ENCODE measurements around the gene SLC13A2. TPM values are rescaled to one million over a fixed set of nuclear protein-coding genes. Genes with fewer than 3 reads are reported as not detected.

SLC13A2 gene
- total RNA-seq, 2 experiments from 2014 or later: not detected

GRCh38 chr17:28540231-28540630, 66.8 kb downstream of the SLC13A2 start:
- ChIA-PET CTCF (interaction anchor here (0.6 to 3.2 kb wide), 9 partner anchors 8 to 124 kb away, joined by 3 to 17 read pairs (median 5); no protein-coding TSS in a partner anchor), POLR2A (no interaction called here)
- no peak for DNase-seq
- Mint-ChIP-seq H3K36me3 (no peaks in the 10 kb centered on the region), H3K4me1 (ENCODE audit: low read depth) (no peaks in the 10 kb centered on the region), H3K9me3 (no peaks in the 10 kb centered on the region), H3K27ac (no peak overlapping the region), H3K27me3 (no peaks in the 10 kb centered on the region), H3K4me3 (no peak overlapping the region)
- intact Hi-C loops (cut with micrococcal nuclease): loop anchor here (1.0 to 10.0 kb wide), 3 partner anchors 46 to 185 kb away; partner anchors contain the start of gene POLDIP2

- H3K36me3 Mint-ChIP-seq: no peaks in the 10 kb centered on the region
- intact Hi-C loops (cut with micrococcal nuclease): loop anchor here (10.0 kb wide), 2 partner anchors 157 to 187 kb away; partner anchors contain the start of gene POLDIP2
- DNase-seq: no peak
- no peak overlapping the region for H3K27ac Mint-ChIP-seq
- no peaks in the 10 kb centered on the region for H3K4me1 Mint-ChIP-seq (ENCODE audit: low read depth)
- CTCF ChIA-PET: interaction anchor here (0.6 to 3.2 kb wide), 11 partner anchors 8 to 92 kb away, joined by 3 to 17 read pairs (median 4); no protein-coding TSS in a partner anchor
- no peaks in the 10 kb centered on the region for H3K9me3 Mint-ChIP-seq
- no peak overlapping the region for H3K4me3 Mint-ChIP-seq
- H3K27me3 Mint-ChIP-seq: no peaks in the 10 kb centered on the region
- POLR2A ChIA-PET: interaction anchor here (0.6 kb wide), 1 partner anchor 500 kb away, joined by 3 read pairs; no protein-coding TSS in a partner anchor
Observed at GRCh38 chr17:28541439-28541838, 68.0 kb downstream of the SLC13A2 start.

- Mint-ChIP-seq H3K27ac (no peak overlapping the region), H3K36me3 (no peaks in the 10 kb centered on the region), H3K9me3 (no peaks in the 10 kb centered on the region), H3K4me3 (no peak overlapping the region), H3K4me1 (ENCODE audit: low read depth) (peaks cover 19% of the 10 kb centered on the region), H3K27me3 (no peaks in the 10 kb centered on the region)
- POLR2A ChIA-PET: no interaction called here
- CTCF ChIA-PET: interaction anchor here (0.9 kb wide), 1 partner anchor 27 kb away, joined by 3 read pairs; the partner anchor contains the start of gene PIGS
- DNase-seq: no peak
- intact Hi-C loops (cut with micrococcal nuclease): loop anchor here (5.0 to 10.0 kb wide), 3 partner anchors 68 to 190 kb away; partner anchors contain the start of genes POLDIP2 and RSKR
Observed at GRCh38 chr17:28544402-28545140, 71.1 kb downstream of the SLC13A2 start.

- no peak overlapping the region for H3K27ac Mint-ChIP-seq
- H3K9me3 Mint-ChIP-seq: no peaks in the 10 kb centered on the region
- no peaks in the 10 kb centered on the region for H3K27me3 Mint-ChIP-seq
- peaks cover 25% of the 10 kb centered on the region for H3K4me1 Mint-ChIP-seq (ENCODE audit: low read depth)
- intact Hi-C loops (cut with micrococcal nuclease): loop anchor here (5.0 to 10.0 kb wide), 3 partner anchors 67 to 190 kb away; partner anchors contain the start of genes POLDIP2 and RSKR
- ChIA-PET POLR2A (no interaction called here), CTCF (no interaction called here)
- no peak for DNase-seq
- H3K36me3 Mint-ChIP-seq: no peaks in the 10 kb centered on the region
- no peak overlapping the region for H3K4me3 Mint-ChIP-seq
Observed at GRCh38 chr17:28545141-28545503, 71.7 kb downstream of the SLC13A2 start.

GRCh38 chr17:28545787-28546415, 72.5 kb downstream of the SLC13A2 start:
- intact Hi-C loops (cut with micrococcal nuclease): loop anchor here (5.0 to 10.0 kb wide), 3 partner anchors 66 to 191 kb away; partner anchors contain the start of genes POLDIP2 and RSKR
- no peak overlapping the region for H3K27ac Mint-ChIP-seq
- no peaks in the 10 kb centered on the region for H3K27me3 Mint-ChIP-seq
- H3K9me3 Mint-ChIP-seq: no peaks in the 10 kb centered on the region
- H3K4me3 Mint-ChIP-seq: no peak overlapping the region
- H3K4me1 Mint-ChIP-seq (ENCODE audit: low read depth): peaks cover 32% of the 10 kb centered on the region
- no peaks in the 10 kb centered on the region for H3K36me3 Mint-ChIP-seq
- ChIA-PET CTCF (interaction anchor here (4.0 to 5.2 kb wide), 2 partner anchors 24 to 52 kb away, joined by 28 to 53 read pairs; partner anchors contain the start of gene PIGS), POLR2A (interaction anchor here (1.1 kb wide), 1 partner anchor 49 kb away, joined by 6 read pairs; no protein-coding TSS in a partner anchor)
- no peak for DNase-seq

GRCh38 chr17:28547096-28547622, 73.7 kb downstream of the SLC13A2 start:
- Mint-ChIP-seq H3K27ac (peak overlapping the region; percentile 21), H3K36me3 (no peaks in the 10 kb centered on the region), H3K9me3 (no peaks in the 10 kb centered on the region), H3K4me3 (no peak overlapping the region), H3K27me3 (no peaks in the 10 kb centered on the region), H3K4me1 (ENCODE audit: low read depth) (peaks cover 43% of the 10 kb centered on the region)
- ChIA-PET CTCF (interaction anchor here (0.6 to 5.2 kb wide), 10 partner anchors 10 to 72 kb away, joined by 3 to 53 read pairs (median 8); partner anchors contain the start of genes ALDOC and PIGS), POLR2A (interaction anchor here (1.7 to 1.8 kb wide), 2 partner anchors 24 to 29 kb away, joined by 4 to 5 read pairs; partner anchors contain the start of genes ALDOC and PIGS)
- intact Hi-C loops (cut with micrococcal nuclease): loop anchor here (5.0 to 10.0 kb wide), 3 partner anchors 65 to 192 kb away; partner anchors contain the start of genes POLDIP2 and RSKR
- no peak for DNase-seq

Other genes starting within 250 kb of the SLC13A2 start
- 10 to 100 TPM; 27.1 to 29.8 TPM for gene TMEM97, start 154.4 kb upstream of the SLC13A2 start, total RNA-seq
- gene IFT20, start 138.2 kb upstream of the SLC13A2 start, total RNA-seq: 10 to 100 TPM; 20.3 to 20.6 TPM
- 10 to 100 TPM; 24.4 to 27.3 TPM for gene TNFAIP1, start 137.9 kb upstream of the SLC13A2 start, total RNA-seq
- 10 to 100 TPM; 73.8 to 76.4 TPM for gene POLDIP2, start 116.1 kb upstream of the SLC13A2 start, total RNA-seq
- gene SEBOX, start 108.4 kb upstream of the SLC13A2 start, total RNA-seq: not detected
- not detected for gene VTN, start 103.3 kb upstream of the SLC13A2 start, total RNA-seq
- 10 to 100 TPM; 16.5 to 18.3 TPM for gene SARM1, start 102.0 kb upstream of the SLC13A2 start, total RNA-seq
- 1 to 10 TPM; 2.3 to 2.9 TPM for gene SLC46A1, start 67.4 kb upstream of the SLC13A2 start, total RNA-seq
- gene FOXN1, start 32.7 kb downstream of the SLC13A2 start, total RNA-seq: not detected
- 10 to 100 TPM; 38.0 to 42.0 TPM for gene UNC119, start 79.0 kb downstream of the SLC13A2 start, total RNA-seq
- 10 to 100 TPM; 36.6 to 38.6 TPM for gene PIGS, start 97.9 kb downstream of the SLC13A2 start, total RNA-seq
- 10 to 100 TPM; 75.2 to 77.3 TPM for gene ALDOC, start 103.3 kb downstream of the SLC13A2 start, total RNA-seq
- gene SPAG5, start 125.4 kb downstream of the SLC13A2 start, total RNA-seq: 100 to 1,000 TPM; 153 to 159 TPM
- 10 to 100 TPM; 14.2 to 17.5 TPM for gene RSKR, start 140.5 kb downstream of the SLC13A2 start, total RNA-seq
- 100 to 1,000 TPM; 127 to 133 TPM for gene BLTP2, start 171.5 kb downstream of the SLC13A2 start, total RNA-seq
- gene SDF2, start 188.3 kb downstream of the SLC13A2 start, total RNA-seq: 10 to 100 TPM; 38.4 to 43.5 TPM
- gene SUPT6H, start 188.6 kb downstream of the SLC13A2 start, total RNA-seq: 10 to 100 TPM; 59.4 to 65.9 TPM
- gene PROCA1, start 238.2 kb downstream of the SLC13A2 start, total RNA-seq: 1 to 10 TPM; 4.5 TPM
- gene RAB34, start 244.2 kb downstream of the SLC13A2 start, total RNA-seq: 1 to 10 TPM; 4.9 to 6.6 TPM
- 1,000 to 10,000 TPM; 2,357 to 2,419 TPM for gene RPL23A, start 246.3 kb downstream of the SLC13A2 start, total RNA-seq